ENCODE data around the gene CIB1. TPM values are rescaled to one million over a fixed set of nuclear protein-coding genes. Genes with fewer than 3 reads are reported as not detected.
"Not testable (repeated sequence)": the region's sequence is repeated elsewhere in the genome, so short reads cannot be mapped to it uniquely, and the experiment has no call there.

The CIB1 gene
- total RNA-seq, 4 donors from 2014 or later: 44.2 to 58.9 (median 45.9) TPM

GRCh38 chr15:90189781-90190467 is 43.8 kb downstream of the CIB1 start:
- WGBS, 2 donors: 39 to 53% methylated on average over 7 to 9 of the region's 10 CpGs
- H3K27me3 ChIP-seq: peaks cover 0 to under 1% (median 0%) of the 10 kb centered on the region in 4 donors
- no peak for TF ChIP-seq CTCF (IDR thresholded peaks at IDR 0.05)
- no peak for TF ChIP-seq POLR2A (IDR thresholded peaks at IDR 0.05)
- peaks cover 0 to 5% (median 0%) of the 10 kb centered on the region in 3 donors for H3K36me3 ChIP-seq
- H3K4me3 ChIP-seq: peak overlapping the region in 3 of 4 donors; percentile 5 to 23 (median 16)
- intact Hi-C loops (cut with DNase I): no loop called here
- H3K9me3 ChIP-seq: no peaks in the 10 kb centered on the region
- H3K4me1 ChIP-seq: peaks cover 49 to 100% (median 78%) of the 10 kb centered on the region in 3 donors
- peak overlapping the region; percentile 92 to 99 (median 97) for H3K27ac ChIP-seq
- no peak for DNase-seq

DNA sequence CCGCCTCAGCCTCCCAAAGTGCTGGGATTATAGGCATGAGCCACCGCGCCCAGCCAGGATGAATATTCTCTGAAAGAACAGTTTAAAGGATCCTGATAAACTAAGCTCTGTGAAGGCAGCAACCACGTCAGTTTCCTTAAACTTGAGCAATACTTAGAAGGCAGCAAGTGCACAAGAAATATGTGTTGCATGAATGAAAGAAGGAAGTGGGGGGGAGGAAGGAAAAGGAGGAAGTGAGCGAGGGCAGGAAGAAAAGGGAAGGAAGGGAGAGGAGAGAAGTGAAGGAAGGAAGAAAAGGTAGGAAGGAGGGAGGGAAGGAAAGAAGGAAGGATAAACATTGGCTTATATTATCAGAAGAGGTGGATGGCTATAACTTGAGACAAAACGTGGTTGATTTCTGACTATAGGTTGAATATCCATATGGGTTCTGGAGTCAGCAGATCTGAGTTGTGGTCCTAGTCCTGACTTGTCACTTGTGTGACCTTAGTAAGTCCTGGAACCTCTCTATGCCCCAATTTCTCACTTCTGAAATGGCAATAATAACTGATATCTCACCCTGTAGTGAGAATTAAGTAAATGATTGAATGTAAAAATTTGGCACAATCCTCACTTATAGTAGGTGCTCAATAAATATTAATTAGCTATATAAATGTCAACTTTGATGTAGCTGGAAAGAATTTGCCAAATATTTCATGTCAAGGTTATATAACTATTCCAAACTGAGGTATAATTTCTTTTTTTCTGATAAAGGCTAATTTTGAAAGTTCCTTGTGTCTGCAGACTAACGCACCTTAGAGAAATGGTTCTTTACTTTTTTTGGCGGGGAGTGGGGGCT is 44.6 kb downstream of the CIB1 start:
- Histone ChIP-seq H3K27ac (peak overlapping the region; percentile 92 to 99 (median 97)), H3K36me3 (peaks cover 0 to 3% (median 0%) of the 10 kb centered on the region in 3 donors), H3K4me3 (no peak overlapping the region), H3K4me1 (peaks cover 49 to 100% (median 82%) of the 10 kb centered on the region in 3 donors), H3K9me3 (no peaks in the 10 kb centered on the region), H3K27me3 (peaks cover 0 to 6% (median 0%) of the 10 kb centered on the region in 4 donors)
- DNase-seq: no peak
- 40 to 41% methylated on average over 7 to 8 of the region's 8 CpGs for WGBS, 2 donors
- TF ChIP-seq POLR2A (IDR thresholded peaks at IDR 0.05) (no peak), CTCF (IDR thresholded peaks at IDR 0.05) (no peak)
- intact Hi-C loops (cut with DNase I): no loop called here

GRCh38 chr15:90188065-90188464 is 45.7 kb downstream of the CIB1 start:
- peak overlapping the region; percentile 92 to 99 (median 97) for H3K27ac ChIP-seq
- H3K27me3 ChIP-seq; DNase-seq; H3K9me3 ChIP-seq; H3K4me3 ChIP-seq; H3K36me3 ChIP-seq; intact Hi-C loops (cut with DNase I): not testable (repeated sequence)
- H3K4me1 ChIP-seq: peaks cover 49 to 100% (median 80%) of the 10 kb centered on the region in 3 donors
- WGBS, 2 donors: 69 to 77% methylated on average over 6 to 7 of the region's 7 CpGs

DNA sequence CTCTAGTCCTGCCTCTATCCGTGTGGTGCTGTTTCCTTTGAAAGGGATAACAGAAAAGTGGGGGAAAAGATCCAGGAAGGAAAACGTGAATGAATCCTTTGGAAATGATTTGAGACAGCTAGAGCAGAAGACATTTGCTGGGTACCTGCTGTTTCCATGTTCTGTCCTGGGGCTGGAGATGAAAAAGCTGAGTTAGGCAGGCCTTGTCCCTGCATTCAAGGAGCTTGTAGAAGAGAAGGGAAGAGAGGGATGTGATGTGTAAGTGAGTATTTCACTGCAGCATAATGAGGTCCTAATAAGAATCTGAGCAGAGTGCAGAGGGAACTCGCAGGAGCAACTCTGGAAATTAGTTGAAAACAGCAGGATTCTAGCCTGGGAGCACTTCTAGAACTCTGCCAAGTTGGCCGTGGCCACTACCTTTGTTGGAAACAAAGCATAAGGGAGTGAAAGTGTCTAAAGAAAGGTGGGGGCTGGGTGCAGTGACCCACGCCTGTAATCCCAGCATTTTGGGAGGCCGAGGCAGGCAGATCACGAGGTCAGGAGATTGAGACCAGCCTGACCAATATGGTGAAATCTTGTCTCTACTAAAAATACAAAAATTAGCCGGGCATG is 46.4 kb downstream of the CIB1 start:
- TF ChIP-seq POLR2A (IDR thresholded peaks at IDR 0.05) (no peak), CTCF (IDR thresholded peaks at IDR 0.05) (no peak)
- Histone ChIP-seq H3K27me3 (peaks cover 0 to 6% (median 0%) of the 10 kb centered on the region in 4 donors), H3K4me1 (peaks cover 43 to 100% (median 73%) of the 10 kb centered on the region in 3 donors), H3K9me3 (no peaks in the 10 kb centered on the region), H3K27ac (peak overlapping the region; percentile 92 to 99 (median 97)), H3K36me3 (no peaks in the 10 kb centered on the region), H3K4me3 (peak overlapping the region in 3 of 4 donors; percentile 14 to 96 (median 84))
- 24 to 28% methylated on average over 8 of the region's 8 CpGs for WGBS, 2 donors
- no peak for DNase-seq
- intact Hi-C loops (cut with DNase I): no loop called here

DNA sequence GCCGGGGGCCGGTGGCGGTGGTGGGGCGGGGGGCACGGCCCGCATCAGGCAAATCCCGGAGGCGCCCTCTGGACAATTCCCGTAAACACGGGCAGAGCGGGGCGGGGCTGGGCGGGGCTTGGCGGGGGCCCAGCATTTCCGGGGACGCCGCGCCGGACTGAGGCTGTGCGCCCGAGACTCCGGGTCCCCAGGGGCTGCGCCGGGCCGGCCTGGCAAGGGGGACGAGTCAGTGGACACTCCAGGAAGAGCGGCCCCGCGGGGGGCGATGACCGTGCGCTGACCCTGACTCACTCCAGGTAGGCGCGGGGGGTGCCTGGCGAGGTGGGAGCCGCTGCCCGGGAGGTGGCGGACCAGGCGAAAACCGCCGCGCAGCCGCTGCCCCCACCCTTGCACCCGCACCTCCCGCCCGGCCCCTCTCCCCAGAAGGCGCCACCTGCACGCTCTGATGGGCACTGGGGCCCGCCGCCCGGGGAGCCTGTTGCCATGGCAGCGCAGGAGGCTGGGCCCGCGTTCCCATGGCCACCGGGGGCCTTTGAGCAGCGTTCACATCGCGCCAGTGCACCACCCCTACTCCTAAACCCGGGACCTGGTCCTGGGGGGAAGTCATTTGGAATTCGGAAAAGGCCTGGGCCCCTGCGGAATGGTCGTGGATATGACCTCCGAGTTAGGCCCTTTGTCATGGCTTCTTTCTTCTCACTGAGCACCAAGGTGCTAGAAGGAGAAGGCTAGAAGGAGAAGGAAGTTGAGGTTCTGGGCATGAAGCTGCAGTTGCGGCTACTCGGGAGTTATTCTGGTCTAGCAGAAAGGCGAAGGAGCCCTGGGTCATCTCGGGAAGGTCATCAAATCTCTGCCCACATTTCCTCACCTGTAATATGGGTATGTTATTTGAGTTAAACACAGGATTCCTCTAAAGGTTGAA is 48.7 kb downstream of the CIB1 start:
- peak; percentile 34 for DNase-seq
- Histone ChIP-seq H3K36me3 (no peaks in the 10 kb centered on the region), H3K4me3 (peak overlapping the region; percentile 66 to 96 (median 78)), H3K27me3 (peaks cover 0 to 6% (median 0%) of the 10 kb centered on the region in 4 donors), H3K27ac (peak overlapping the region; percentile 96 to 99 (median 98)), H3K4me1 (peaks cover 20 to 82% (median 51%) of the 10 kb centered on the region in 3 donors), H3K9me3 (no peaks in the 10 kb centered on the region)
- peak in 1 of 4 donors; percentile 72 for TF ChIP-seq POLR2A (IDR thresholded peaks at IDR 0.05)
- no peak for TF ChIP-seq CTCF (IDR thresholded peaks at IDR 0.05)
- intact Hi-C loops (cut with DNase I): no loop called here
- WGBS, 2 donors: 11 to 23% methylated on average over 4 to 12 of the region's 67 CpGs
